DMS 273 treated with DMSO at 0.1 percent for 48 hours (cell line): Measurements from ENCODE around the gene LYZL4.
A peak's percentile ranks its signal among the peaks of the same experiment; 100 is the strongest.

ENCODE experiments used
- DNase-seq: peaks from one replicate; lab custom pipeline; 2025; lab: John Stamatoyannopoulos, UW

LYZL4 gene

GRCh38 chr3:42371776-42372175 lies 38.6 kb downstream of the LYZL4 start:
- DNase-seq, result no peak

GRCh38 chr3:42369832-42370231 lies 40.6 kb downstream of the LYZL4 start:
- DNase-seq, result no peak

GRCh38 chr3:42369304-42369703 lies 41.1 kb downstream of the LYZL4 start:
- DNase-seq, result no peak

- no peak for DNase-seq
These were observed 41.5 kb downstream of the LYZL4 start for GRCh38 chr3:42368861-42369260.

GRCh38 chr3:42367903-42368302 lies 42.5 kb downstream of the LYZL4 start:
- DNase-seq, result no peak

GRCh38 chr3:42366550-42366949 lies 43.9 kb downstream of the LYZL4 start:
- no peak for DNase-seq

- no peak for DNase-seq
These were observed 53.1 kb downstream of the LYZL4 start for GRCh38 chr3:42357335-42357734.

- DNase-seq, result no peak
These were observed 54.8 kb downstream of the LYZL4 start for GRCh38 chr3:42355612-42356011.

GRCh38 chr3:42353631-42354030 lies 56.8 kb downstream of the LYZL4 start:
- no peak for DNase-seq

- DNase-seq, result no peak
These were observed 59.2 kb downstream of the LYZL4 start for GRCh38 chr3:42351207-42351606.

GRCh38 chr3:42349765-42350594 lies 60.4 kb downstream of the LYZL4 start:
- DNase-seq, result peak; percentile 47

- DNase-seq, result no peak
These were observed 62.5 kb downstream of the LYZL4 start for GRCh38 chr3:42347928-42348327.
